ENCODE results near the gene ARMC9.

Gene ARMC9

GRCh38 chr2:231218366-231218765 lies 19.9 kb downstream of the ARMC9 start:
- Histone ChIP-seq H3K27me3 (no peaks in the 10 kb centered on the region), H3K9ac (no peak overlapping the region), H3K4me2 (no peak overlapping the region), H3K36me3 (no peaks in the 10 kb centered on the region), H3K4me3 (no peak overlapping the region), H4K20me1 (no peaks in the 10 kb centered on the region), H3K4me1 (peaks cover 12% of the 10 kb centered on the region), H3K27ac (no peak overlapping the region), H3K9me3 (no peaks in the 10 kb centered on the region)
- no peak for TF ChIP-seq Cebpa-rat (IDR thresholded peaks at IDR 0.05)

- H3K9me3 ChIP-seq: no peaks in the 10 kb centered on the region
- no peaks in the 10 kb centered on the region for H3K27me3 ChIP-seq
- H3K36me3 ChIP-seq: no peaks in the 10 kb centered on the region
Observed at GRCh38 chr2:231219289-231219688, 20.9 kb downstream of the ARMC9 start.

GRCh38 chr2:231221761-231222160 lies 23.3 kb downstream of the ARMC9 start:
- Histone ChIP-seq H3K27me3 (no peaks in the 10 kb centered on the region), H3K9ac (no peak overlapping the region), H3K4me1 (no peaks in the 10 kb centered on the region), H4K20me1 (no peaks in the 10 kb centered on the region), H3K9me3 (no peaks in the 10 kb centered on the region), H3K36me3 (no peaks in the 10 kb centered on the region), H3K27ac (no peak overlapping the region), H3K4me3 (no peak overlapping the region), H3K4me2 (no peak overlapping the region)
- TF ChIP-seq Cebpa-rat (IDR thresholded peaks at IDR 0.05): no peak

More at GRCh38 chr2:231219289-231219688, 20.9 kb downstream of the ARMC9 start:
- H3K4me2 ChIP-seq: no peak overlapping the region
- TF ChIP-seq Cebpa-rat (IDR thresholded peaks at IDR 0.05): no peak
- peaks cover 3% of the 10 kb centered on the region for H3K4me1 ChIP-seq
- no peak overlapping the region for H3K27ac ChIP-seq
- H4K20me1 ChIP-seq: no peaks in the 10 kb centered on the region
- no peak overlapping the region for H3K9ac ChIP-seq
- no peak overlapping the region for H3K4me3 ChIP-seq

- no peak for TF ChIP-seq Cebpa-rat (IDR thresholded peaks at IDR 0.05)
- no peak overlapping the region for H3K9ac ChIP-seq
- H3K27me3 ChIP-seq: no peaks in the 10 kb centered on the region
- no peak overlapping the region for H3K4me2 ChIP-seq
- no peak overlapping the region for H3K27ac ChIP-seq
- no peaks in the 10 kb centered on the region for H4K20me1 ChIP-seq
- H3K4me1 ChIP-seq: peaks cover 5% of the 10 kb centered on the region
- H3K4me3 ChIP-seq: no peak overlapping the region
- no peaks in the 10 kb centered on the region for H3K36me3 ChIP-seq
- H3K9me3 ChIP-seq: no peaks in the 10 kb centered on the region
Observed at GRCh38 chr2:231222318-231223000, 24.0 kb downstream of the ARMC9 start.

GRCh38 chr2:231223001-231223375 lies 24.6 kb downstream of the ARMC9 start:
- no peaks in the 10 kb centered on the region for H3K27me3 ChIP-seq
- TF ChIP-seq Cebpa-rat (IDR thresholded peaks at IDR 0.05): no peak
- H3K4me1 ChIP-seq: peaks cover 10% of the 10 kb centered on the region
- H3K9me3 ChIP-seq: no peaks in the 10 kb centered on the region
- no peaks in the 10 kb centered on the region for H3K36me3 ChIP-seq
- H3K4me2 ChIP-seq: no peak overlapping the region
- no peak overlapping the region for H3K4me3 ChIP-seq
- H3K9ac ChIP-seq: no peak overlapping the region
- H3K27ac ChIP-seq: no peak overlapping the region
- H4K20me1 ChIP-seq: no peaks in the 10 kb centered on the region

GRCh38 chr2:231223458-231223976 lies 25.1 kb downstream of the ARMC9 start:
- Histone ChIP-seq H3K4me1 (peaks cover 15% of the 10 kb centered on the region), H3K9me3 (no peaks in the 10 kb centered on the region), H3K9ac (no peak overlapping the region), H3K36me3 (no peaks in the 10 kb centered on the region), H4K20me1 (no peaks in the 10 kb centered on the region), H3K27me3 (no peaks in the 10 kb centered on the region), H3K4me2 (no peak overlapping the region), H3K4me3 (no peak overlapping the region), H3K27ac (no peak overlapping the region)
- no peak for TF ChIP-seq Cebpa-rat (IDR thresholded peaks at IDR 0.05)

GRCh38 chr2:231227310-231228162 lies 29.1 kb downstream of the ARMC9 start:
- H3K9ac ChIP-seq: peak overlapping the region; percentile 7
- no peak for TF ChIP-seq Cebpa-rat (IDR thresholded peaks at IDR 0.05)
- peak overlapping the region; percentile 84 for H3K4me2 ChIP-seq
- H3K4me3 ChIP-seq: 0 out of 2 replicates have a peak overlapping the region, but pooled peaks have one; percentile 22
- no peaks in the 10 kb centered on the region for H3K36me3 ChIP-seq
- H3K9me3 ChIP-seq: no peaks in the 10 kb centered on the region
- peak overlapping the region; percentile 69 for H3K27ac ChIP-seq
- no peaks in the 10 kb centered on the region for H4K20me1 ChIP-seq
- peaks cover 42% of the 10 kb centered on the region for H3K4me1 ChIP-seq
- H3K27me3 ChIP-seq: no peaks in the 10 kb centered on the region

GRCh38 chr2:231228223-231228622 lies 29.8 kb downstream of the ARMC9 start:
- H3K27ac ChIP-seq: peak overlapping the region; percentile 72
- peak overlapping the region; percentile 42 for H3K9ac ChIP-seq
- H3K36me3 ChIP-seq: no peaks in the 10 kb centered on the region
- TF ChIP-seq Cebpa-rat (IDR thresholded peaks at IDR 0.05): no peak
- H3K4me3 ChIP-seq: peak overlapping the region; percentile 22; the same call in 1 of the 2 replicates
- H3K4me1 ChIP-seq: peaks cover 42% of the 10 kb centered on the region
- no peaks in the 10 kb centered on the region for H3K9me3 ChIP-seq
- no peaks in the 10 kb centered on the region for H4K20me1 ChIP-seq
- peak overlapping the region; percentile 84 for H3K4me2 ChIP-seq
- H3K27me3 ChIP-seq: no peaks in the 10 kb centered on the region

GRCh38 chr2:231228974-231229529 lies 30.6 kb downstream of the ARMC9 start:
- Histone ChIP-seq H3K9me3 (no peaks in the 10 kb centered on the region), H3K9ac (peak overlapping the region; percentile 42; the same call in 1 of the 2 replicates)
- no peak for TF ChIP-seq Cebpa-rat (IDR thresholded peaks at IDR 0.05)

More at GRCh38 chr2:231228974-231229529, 30.6 kb downstream of the ARMC9 start:
- Histone ChIP-seq H3K4me1 (peaks cover 42% of the 10 kb centered on the region), H3K4me2 (peak overlapping the region; percentile 84), H3K27me3 (no peaks in the 10 kb centered on the region), H3K36me3 (no peaks in the 10 kb centered on the region), H4K20me1 (no peaks in the 10 kb centered on the region), H3K4me3 (no peak overlapping the region), H3K27ac (peak overlapping the region; percentile 72)

All from BLaER1 (cell line).